ENCODE measurements around the gene GAS2L1. TPM values are rescaled to one million over a fixed set of nuclear protein-coding genes. Genes with fewer than 3 reads are reported as not detected.

The GAS2L1 gene
- total RNA-seq, 2 donors from 2014 or later = 85.8 to 159 TPM

GRCh38 chr22:29327089-29327764, 20.8 kb downstream of the GAS2L1 start:
- Histone ChIP-seq H3K4me3 (no peak overlapping the region), H3K4me1 (replicated peaks) (no peaks in the 10 kb centered on the region), H3K27me3 (replicated peaks; ENCODE audit: insufficient read depth) (no peaks in the 10 kb centered on the region), H3K9me3 (no peaks in the 10 kb centered on the region), H3K27ac (no peak overlapping the region), H3K36me3 (peaks cover 5 to 18% of the 10 kb centered on the region in 2 donors)
- no peak for DNase-seq (ENCODE audit: low spot score)
- TF ChIP-seq POLR2AphosphoS5 (IDR thresholded peaks at IDR 0.05) = no peak
- TF ChIP-seq CTCF (IDR thresholded peaks at IDR 0.05) = no peak
- intact Hi-C loops (cut with DNase I) = no loop called here
- 90% methylated on average over 13 of the region's 15 CpGs for WGBS

- WGBS = 89% methylated on average over 5 of the region's 5 CpGs
- intact Hi-C loops (cut with DNase I) = no loop called here
- Histone ChIP-seq H3K4me1 (replicated peaks) (no peaks in the 10 kb centered on the region), H3K36me3 (peaks cover 5 to 18% of the 10 kb centered on the region in 2 donors), H3K27ac (no peak overlapping the region), H3K9me3 (no peaks in the 10 kb centered on the region), H3K4me3 (no peak overlapping the region), H3K27me3 (replicated peaks; ENCODE audit: insufficient read depth) (no peaks in the 10 kb centered on the region)
- no peak for TF ChIP-seq CTCF (IDR thresholded peaks at IDR 0.05)
- no peak for TF ChIP-seq POLR2AphosphoS5 (IDR thresholded peaks at IDR 0.05)
- no peak for TF ChIP-seq POLR2A (IDR thresholded peaks at IDR 0.05)
- no peak for DNase-seq (ENCODE audit: low spot score)
Observed at GRCh38 chr22:29328055-29328454, 21.6 kb downstream of the GAS2L1 start.

- no peaks in the 10 kb centered on the region for H3K4me1 ChIP-seq (replicated peaks)
- H3K4me3 ChIP-seq = no peak overlapping the region
- DNase-seq (ENCODE audit: low spot score) = no peak
- H3K36me3 ChIP-seq = peaks cover 5 to 18% of the 10 kb centered on the region in 2 donors
- no peak overlapping the region for H3K27ac ChIP-seq
- 91% methylated on average over 30 of the region's 34 CpGs for WGBS
- intact Hi-C loops (cut with DNase I) = no loop called here
- H3K9me3 ChIP-seq = no peaks in the 10 kb centered on the region
- no peak for TF ChIP-seq POLR2AphosphoS5 (IDR thresholded peaks at IDR 0.05)
- TF ChIP-seq POLR2A (IDR thresholded peaks at IDR 0.05) = no peak
- no peak for TF ChIP-seq CTCF (IDR thresholded peaks at IDR 0.05)
- no peaks in the 10 kb centered on the region for H3K27me3 ChIP-seq (replicated peaks; ENCODE audit: insufficient read depth)
Observed at GRCh38 chr22:29328566-29329500, 22.4 kb downstream of the GAS2L1 start.

GRCh38 chr22:29329581-29329980, 23.1 kb downstream of the GAS2L1 start:
- no peak for DNase-seq (ENCODE audit: low spot score)
- no peak overlapping the region for H3K4me3 ChIP-seq
- H3K36me3 ChIP-seq = peaks cover 5 to 18% of the 10 kb centered on the region in 2 donors
- intact Hi-C loops (cut with DNase I) = no loop called here
- no peak overlapping the region for H3K27ac ChIP-seq
- TF ChIP-seq CTCF (IDR thresholded peaks at IDR 0.05) (no peak), POLR2A (IDR thresholded peaks at IDR 0.05) (no peak), POLR2AphosphoS5 (IDR thresholded peaks at IDR 0.05) (no peak)
- WGBS = 88% methylated on average over 11 of the region's 11 CpGs
- no peaks in the 10 kb centered on the region for H3K27me3 ChIP-seq (replicated peaks; ENCODE audit: insufficient read depth)
- no peaks in the 10 kb centered on the region for H3K4me1 ChIP-seq (replicated peaks)
- no peaks in the 10 kb centered on the region for H3K9me3 ChIP-seq
